HG03135 (cell line): ENCODE data around the gene PROZ.
A peak's percentile ranks its signal among the peaks of the same experiment; 100 is the strongest.
"Not testable (repeated sequence)": the region's sequence is repeated elsewhere in the genome, so short reads cannot be mapped to it uniquely, and the experiment has no call there.

Source experiments
- ATAC-seq: cut with Tn5 transposase; IDR thresholded peaks from one replicate; pipeline ENCODE4 v1.9.1; 2021; ENCODE audit warnings: mild to moderate bottlenecking, moderate library complexity; ENCODE audit not compliant: unreplicated experiment

PROZ gene

GRCh38 chr13:113153810-113154748 is 4.4 kb upstream of the PROZ start:
- peak; percentile 40 for ATAC-seq

GRCh38 chr13:113155201-113155600 is 3.2 kb upstream of the PROZ start:
- ATAC-seq, result no peak

- no peak for ATAC-seq
Measured at GRCh38 chr13:113155982-113156655, 2.3 kb upstream of the PROZ start.

- no peak for ATAC-seq
Measured at GRCh38 chr13:113157206-113157928, 1.1 kb upstream of the PROZ start.

DNA sequence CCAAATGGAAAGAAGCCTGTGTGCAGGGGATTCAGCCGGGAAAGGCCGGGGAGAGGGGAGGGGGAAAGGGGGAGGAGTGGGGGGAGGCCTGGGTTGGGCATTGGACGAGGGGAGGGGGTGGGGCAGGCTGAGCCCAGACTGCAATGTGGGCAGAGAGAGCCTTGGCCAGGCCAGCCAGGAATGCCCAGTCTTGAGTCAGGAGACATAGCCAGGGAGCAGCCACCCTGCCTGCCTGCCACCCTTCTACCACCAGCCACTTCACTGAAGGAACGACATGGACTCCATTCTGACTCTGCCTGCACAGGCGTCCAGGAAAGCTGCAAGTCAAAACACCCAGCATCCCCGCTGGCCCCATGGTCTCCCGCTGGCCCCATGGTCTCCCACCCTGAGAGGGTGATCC is 498 bp downstream of the PROZ start:
- ATAC-seq, result no peak

- no peak for ATAC-seq
Measured at GRCh38 chr13:113159701-113160100, 1.3 kb downstream of the PROZ start.

DNA sequence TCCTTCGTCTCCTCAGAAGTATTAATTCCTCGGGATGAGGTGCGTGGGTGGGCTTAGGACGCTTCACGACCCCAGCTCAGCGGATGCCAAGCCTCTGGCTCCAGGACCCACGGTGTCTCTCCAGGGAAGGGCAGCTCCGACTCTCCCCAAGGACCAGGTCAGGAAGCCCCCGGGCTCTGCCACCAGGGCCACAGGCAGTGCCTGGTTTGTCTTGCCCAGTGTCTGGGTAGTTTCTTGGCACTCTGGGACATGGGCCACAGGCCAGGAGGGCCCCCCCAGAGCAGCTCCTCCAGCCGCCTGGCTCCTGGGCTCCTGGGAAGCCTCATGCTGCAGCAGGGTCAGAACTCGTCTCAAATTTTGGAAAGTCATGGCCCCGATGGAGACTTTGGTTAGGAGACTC is 2.5 kb downstream of the PROZ start:
- no peak for ATAC-seq

DNA sequence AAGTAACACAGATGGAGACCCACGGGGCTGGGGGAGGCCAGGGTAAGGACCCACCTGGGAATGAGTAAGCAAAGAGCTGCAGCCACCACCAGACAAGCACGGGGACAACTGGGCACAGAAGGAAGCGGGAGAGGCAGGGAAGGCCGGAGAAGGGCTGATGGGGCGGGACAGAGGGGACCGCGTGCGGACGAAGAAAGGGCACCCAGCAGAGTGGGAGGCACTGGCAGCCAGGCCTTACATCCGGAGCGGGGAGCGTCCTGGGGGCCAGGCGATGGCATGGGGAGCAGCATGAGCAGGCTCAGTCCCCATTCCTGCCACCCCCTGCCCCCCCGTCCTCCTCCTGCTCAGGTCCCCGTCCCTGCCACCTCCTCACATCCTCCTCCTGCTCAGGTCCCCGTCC is 3.0 kb downstream of the PROZ start:
- no peak for ATAC-seq

DNA sequence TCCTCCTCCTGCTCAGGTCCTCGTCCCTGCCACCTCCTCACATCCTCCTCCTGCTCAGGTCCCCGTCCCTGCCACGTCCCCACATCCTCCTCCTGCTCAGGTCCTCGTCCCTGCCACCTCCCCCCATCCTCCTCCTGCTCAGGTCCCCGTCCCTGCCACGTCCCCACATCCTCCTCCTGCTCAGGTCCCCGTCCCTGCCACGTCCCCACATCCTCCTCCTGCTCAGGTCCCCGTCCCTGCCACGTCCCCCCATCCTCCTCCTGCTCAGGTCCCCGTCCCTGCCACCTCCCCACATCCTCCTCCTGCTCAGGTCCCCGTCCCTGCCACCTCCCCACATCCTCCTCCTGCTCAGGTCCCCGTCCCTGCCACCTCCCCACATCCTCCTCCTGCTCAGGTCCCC is 3.5 kb downstream of the PROZ start:
- ATAC-seq, result not testable (repeated sequence)

- ATAC-seq, result no peak
Measured at GRCh38 chr13:113162783-113163685, 4.6 kb downstream of the PROZ start.

- ATAC-seq, result no peak
Measured at GRCh38 chr13:113164492-113164891, 6.0 kb downstream of the PROZ start.

DNA sequence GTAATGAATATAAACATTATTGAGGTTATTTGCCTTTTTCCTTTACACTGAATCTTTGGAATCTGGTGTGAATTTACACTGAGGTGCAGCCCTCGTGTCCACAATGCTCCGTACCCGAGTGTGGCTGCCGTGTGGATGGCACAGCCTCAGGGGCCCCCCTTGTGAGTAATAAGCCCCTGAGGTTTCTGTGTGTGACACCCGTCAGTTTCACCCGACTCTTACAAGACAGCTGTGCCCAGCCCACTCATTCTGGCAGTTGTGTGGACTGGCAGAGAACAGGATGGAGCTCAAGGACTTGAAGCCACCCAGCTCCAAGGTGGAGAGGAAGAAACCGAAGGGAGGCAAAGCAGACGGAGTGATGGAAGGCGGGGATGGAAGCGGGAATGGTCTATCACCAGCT is 7.8 kb downstream of the PROZ start:
- ATAC-seq, result no peak

DNA sequence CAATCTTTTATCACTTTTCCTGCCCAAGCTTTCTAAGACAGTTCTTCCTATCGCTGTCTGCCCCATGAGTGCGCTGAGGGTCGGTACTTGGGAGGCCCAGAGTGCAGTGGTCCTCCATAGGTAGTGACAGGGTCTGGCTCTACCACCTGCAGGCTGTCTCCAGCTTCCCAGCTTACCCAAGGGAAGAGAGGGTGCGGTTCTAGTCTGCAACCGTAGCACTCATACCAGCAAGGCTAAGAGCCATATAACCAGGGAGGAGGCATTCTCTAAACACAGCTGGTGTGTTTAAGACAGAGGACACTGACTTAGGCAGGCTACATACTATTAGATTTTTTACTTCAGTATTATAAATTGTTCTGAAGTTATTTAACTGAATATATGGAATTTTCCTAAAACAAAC is 8.2 kb downstream of the PROZ start:
- ATAC-seq, result no peak

DNA sequence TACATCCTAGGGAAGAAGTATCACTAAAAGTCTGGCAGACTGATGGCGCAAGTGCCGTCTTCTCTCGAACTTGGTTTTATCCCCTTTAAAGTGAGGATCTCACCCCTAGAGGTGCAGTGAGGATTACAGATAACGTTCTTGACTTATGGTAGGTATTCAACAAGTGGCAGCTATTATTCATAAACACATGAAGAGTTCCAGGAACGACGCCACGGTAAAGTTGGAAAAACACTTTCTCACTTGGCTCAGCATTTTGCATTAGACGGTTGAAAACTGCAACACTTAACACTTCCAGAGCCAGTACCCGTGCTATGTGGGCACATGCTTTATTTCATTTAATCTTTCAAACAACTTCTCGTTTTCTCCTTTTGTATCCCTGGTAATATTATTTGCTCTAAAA is 8.7 kb downstream of the PROZ start:
- no peak for ATAC-seq

DNA sequence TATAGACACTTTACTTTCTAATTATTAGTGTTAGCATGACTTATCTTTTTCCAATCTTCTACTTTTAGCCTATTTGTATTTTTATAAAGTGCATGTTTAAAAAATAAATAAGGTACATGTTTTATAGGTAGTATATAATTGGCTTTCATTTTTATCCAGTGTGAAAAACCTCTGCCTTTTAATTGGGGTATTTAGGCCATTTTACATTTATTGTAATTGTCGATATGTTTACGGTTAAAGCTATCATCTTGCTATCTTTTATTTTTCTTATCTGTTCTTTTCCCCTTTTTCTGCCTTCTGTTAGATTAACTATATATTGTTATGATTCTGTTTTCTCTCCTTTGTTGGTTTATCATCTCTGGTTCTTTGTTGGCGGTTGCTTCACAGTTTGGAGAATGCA is 9.1 kb downstream of the PROZ start:
- ATAC-seq, result no peak

GRCh38 chr13:113168211-113168610 is 9.8 kb downstream of the PROZ start:
- no peak for ATAC-seq

DNA sequence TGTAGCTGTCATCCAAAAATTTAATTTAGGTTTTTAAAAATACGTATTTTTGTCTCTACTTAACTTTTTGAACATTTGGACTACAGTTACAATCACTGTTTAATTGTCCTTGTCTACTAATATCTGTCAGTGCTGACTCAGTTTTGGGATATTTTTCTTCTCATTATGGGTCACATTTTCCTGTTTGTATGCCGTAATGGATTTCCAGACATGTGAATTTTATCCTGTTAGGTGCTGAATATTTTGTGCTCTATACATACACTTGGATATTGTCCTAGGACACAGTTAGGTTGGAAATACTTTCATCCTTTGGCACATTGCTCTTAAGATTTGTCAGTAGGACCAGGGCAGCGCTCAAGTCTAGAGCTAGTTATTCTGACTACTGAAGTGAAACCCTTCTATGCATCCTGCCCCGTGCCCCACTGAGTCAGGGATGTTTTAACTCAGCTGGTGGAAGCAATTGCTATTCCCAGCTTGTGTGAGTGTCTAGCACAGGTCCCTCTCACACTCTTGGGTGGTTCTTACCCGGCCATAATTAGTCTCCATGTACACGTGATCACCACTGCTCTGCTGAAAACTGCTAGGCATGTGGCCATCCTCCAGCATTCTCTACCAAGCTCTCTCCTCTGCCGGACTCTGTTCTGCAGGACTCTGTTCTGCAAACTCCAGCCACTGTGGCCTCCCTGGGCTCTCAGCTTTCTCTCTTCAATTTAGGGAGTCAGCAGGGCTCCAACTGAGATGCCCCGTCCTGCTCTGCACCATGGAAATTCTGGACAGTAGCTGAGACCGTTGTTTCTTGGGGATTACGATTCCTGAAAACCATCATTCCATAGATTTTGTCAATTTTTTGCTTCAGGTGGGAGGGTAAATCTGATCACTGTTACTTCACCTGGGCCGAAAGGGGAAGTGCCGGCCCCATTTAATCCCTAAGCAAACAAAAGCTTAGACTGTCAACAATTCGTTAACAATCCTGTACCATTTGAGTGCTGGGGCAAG is 11.1 kb downstream of the PROZ start:
- ATAC-seq, result no peak

GRCh38 chr13:113170511-113170910 is 12.1 kb downstream of the PROZ start:
- no peak for ATAC-seq
